ENCODE data around the gene KHDRBS2.

GRCh38 chr6:61868507-61869080 lies 417.4 kb downstream of the KHDRBS2 start:
- no peak for TF ChIP-seq CTCF (IDR thresholded peaks at IDR 0.05)
- no peak for TF ChIP-seq POLR2A (IDR thresholded peaks at IDR 0.05)
